A549 (cell line): ENCODE data around the gene EMD. TPM values are rescaled to one million over a fixed set of nuclear protein-coding genes. Genes with fewer than 3 reads are reported as not detected.

ENCODE experiments used
- ATAC-seq, 2 experiments: fragments of 200-7000 bp in 1 of 2; fragments of >200 bp in 1 of 2; cut with Nextera tagmentation in 1 of 2; cut with Tn5 transposase in 1 of 2; 3 replicates each; pipeline versions ENCODE4 v1.8.0 to v1.9.1; 2018 to 2020; ENCODE audit warnings: mild to moderate bottlenecking in 1 of 2, moderate library complexity in 1 of 2
- CTCF ChIA-PET: fragments of 300-600 bp; sonication (Branson Sonifier 250); formaldehyde crosslinking; extraction: SDS; loops from one replicate; lab custom pipeline; 2021; ENCODE audit warnings: antibody characterized with exemption, inconsistent platforms; lab: Yijun Ruan, JAX
- POLR2A ChIA-PET: fragments of 350-600 bp; formaldehyde crosslinking; extraction: SDS; loops from one replicate; lab custom pipeline; 2021; ENCODE audit warnings: antibody characterized with exemption, inconsistent platforms; lab: Yijun Ruan, JAX
- DNase-seq, 2 experiments: peaks; one replicate each; pipeline versions ENCODE4 v3.0.0 to v3.0.0-alpha.2; 2011 to 2016; ENCODE audit warnings: low read depth in 1 of 2, low spot score in 1 of 2
- FAIRE-seq: peaks from 2 replicates; lab custom pipeline; 2011; peaks lifted over from hg19 to GRCh38; lab: Jason Lieb, UNC
- H3K27ac ChIP-seq, 2 experiments: fragments of >200 bp; sonication (Bioruptor Twin); formaldehyde crosslinking; 3 replicates each; pipeline ENCODE4 v1.5.1; 2016 to 2017
- H3K4me1 ChIP-seq: fragments of >200 bp; sonication (Bioruptor Twin); formaldehyde crosslinking; 3 replicates; pipeline ENCODE4 v1.6.1; 2016
- H3K4me2 ChIP-seq: fragments of >200 bp; sonication (Bioruptor Twin); formaldehyde crosslinking; 3 replicates; pipeline ENCODE4 v1.6.1; 2016
- H3K4me3 ChIP-seq: fragments of >200 bp; sonication (Bioruptor Twin); formaldehyde crosslinking; 3 replicates; pipeline ENCODE4 v1.5.1; 2016
- H3K9me3 ChIP-seq: fragments of >200 bp; sonication (Bioruptor Twin); formaldehyde crosslinking; 3 replicates; pipeline ENCODE4 v1.6.1; 2016
- CBX8 ChIP-seq: fragments of 200-600 bp; sonication (generic); IDR thresholded peaks from 2 replicates; pipeline ENCODE4 v1.6.1; 2016
- CEBPB ChIP-seq, 2 experiments: fragments of >200 bp in 1 of 2; sonication (Bioruptor Twin) in 1 of 2; formaldehyde crosslinking in 1 of 2; IDR thresholded peaks; 2 replicates each; pipeline ENCODE4 v1.6.1; 2012 to 2016
- CHD2 ChIP-seq: fragments of 150-350 bp; IDR thresholded peaks from 2 replicates; pipeline ENCODE4 v1.6.1; 2014; ENCODE audit warnings: low read length; ENCODE audit not compliant: partially characterized antibody
- EHF ChIP-seq: fragments of 250-450 bp; sonication (Bioruptor Pico); IDR thresholded peaks from 2 replicates; pipeline ENCODE4 v1.5.0; 2020; ENCODE audit warnings: mild to moderate bottlenecking
- FOSB ChIP-seq: fragments of 250-450 bp; sonication (Bioruptor Pico); IDR thresholded peaks from 2 replicates; pipeline ENCODE4 v1.5.0; 2020; ENCODE audit warnings: mild to moderate bottlenecking, moderate library complexity
- FOSL2 ChIP-seq, 2 experiments: fragments of 450-650 bp in 1 of 2; fragments of >200 bp in 1 of 2; sonication (Bioruptor Twin) in 1 of 2; formaldehyde crosslinking; IDR thresholded peaks; 2 replicates each; pipeline versions ENCODE4 v1.5.0 to v1.6.1; 2016 to 2020; ENCODE audit warnings: mild to moderate bottlenecking in 1 of 2, moderate library complexity in 1 of 2
- GATA3 ChIP-seq: IDR thresholded peaks from 2 replicates; pipeline ENCODE4 v1.6.1; 2012; ENCODE audit warnings: borderline replicate concordance
- HDAC2 ChIP-seq: fragments of 200-600 bp; sonication (generic); IDR thresholded peaks from 2 replicates; pipeline ENCODE4 v1.6.1; 2016
- HEYL ChIP-seq: fragments of 250-450 bp; sonication (Bioruptor Pico); IDR thresholded peaks from 2 replicates; pipeline ENCODE4 v1.8.0; 2021; ENCODE audit warnings: mild to moderate bottlenecking, moderate library complexity
- HMGXB4 ChIP-seq: fragments of 250-450 bp; sonication (Bioruptor Pico); IDR thresholded peaks from 2 replicates; pipeline ENCODE4 v1.5.0; 2021; ENCODE audit warnings: mild to moderate bottlenecking, moderate library complexity, borderline replicate concordance
- HOXB5 ChIP-seq: fragments of 250-450 bp; sonication (Bioruptor Pico); IDR thresholded peaks from 2 replicates; pipeline ENCODE4 v1.5.0; 2020; ENCODE audit warnings: mild to moderate bottlenecking, moderate library complexity
- JUNB ChIP-seq: fragments of >200 bp; sonication (Bioruptor Twin); formaldehyde crosslinking; IDR thresholded peaks from 2 replicates; pipeline ENCODE4 v1.6.1; 2016
- KDM5A ChIP-seq: fragments of 200-600 bp; sonication (generic); IDR thresholded peaks from 2 replicates; pipeline ENCODE4 v1.6.1; 2016; ENCODE audit warnings: antibody characterized with exemption, mild to moderate bottlenecking
- MAX ChIP-seq: IDR thresholded peaks from 2 replicates; pipeline ENCODE4 v1.6.1; 2012
- NFE2L2 ChIP-seq: fragments of 150-350 bp; conservative IDR thresholded peaks from 2 replicates; pipeline ENCODE4 v1.6.1; 2014; ENCODE audit warnings: low read length
- POLR2A ChIP-seq: IDR thresholded peaks from 2 replicates; pipeline ENCODE4 v1.6.1; 2012; ENCODE audit warnings: mild to moderate bottlenecking, low read length
- RAD21 ChIP-seq, 2 experiments: fragments of >200 bp in 1 of 2; sonication (Bioruptor Twin) in 1 of 2; formaldehyde crosslinking in 1 of 2; IDR thresholded peaks in 1 of 2; conservative IDR thresholded peaks in 1 of 2; 2 replicates in 1 of 2; 3 replicates in 1 of 2; pipeline ENCODE4 v1.6.1; 2012 to 2018; ENCODE audit warnings: inconsistent platforms in 1 of 2
- RCOR1 ChIP-seq: fragments of 150-350 bp; IDR thresholded peaks from 2 replicates; pipeline ENCODE4 v1.6.1; 2014; ENCODE audit warnings: antibody characterized with exemption, low read length, low read depth
- REST ChIP-seq: fragments of 200-600 bp; sonication (generic); IDR thresholded peaks from 2 replicates; pipeline ENCODE4 v1.6.1; 2016; ENCODE audit warnings: antibody characterized with exemption, mild to moderate bottlenecking, moderate library complexity
- RFX5 ChIP-seq: fragments of 450-650 bp; IDR thresholded peaks from 2 replicates; pipeline ENCODE4 v1.7.1; 2014; ENCODE audit warnings: antibody characterized with exemption, mild to moderate bottlenecking, moderate library complexity
- RNF2 ChIP-seq: fragments of 200-600 bp; sonication (generic); IDR thresholded peaks from 2 replicates; pipeline ENCODE4 v1.6.1; 2016; ENCODE audit warnings: low read depth, mild to moderate bottlenecking, antibody characterized with exemption, moderate library complexity, borderline replicate concordance
- ZC3H11A ChIP-seq: fragments of 450-650 bp; IDR thresholded peaks from 2 replicates; pipeline ENCODE4 v1.6.1; 2014; ENCODE audit warnings: antibody characterized with exemption, mild to moderate bottlenecking
- ZNF302 ChIP-seq: fragments of 250-450 bp; sonication (Bioruptor Pico); IDR thresholded peaks from 2 replicates; pipeline ENCODE4 v1.9.0; 2021; ENCODE audit warnings: inconsistent platforms, mild to moderate bottlenecking, moderate library complexity
- WGBS: methylation state at CpG from one replicate; pipeline ENCODE4 v1.1.6; 2017; ENCODE audit errors: missing lambda C conversion rate; 5-methylcytosine and 5-hydroxymethylcytosine counted together
- polyA plus RNA-seq, 4 experiments: library from polyadenylated mRNA; depleted of rRNA in 3 of 4; stranded (reverse); fragments of >200 nt; fragmentation: RNase III in 1 of 4; extraction: RNeasy Plus Mini Kit Qiagen cat#74134 plus additional on column Dnase treatment in 1 of 4; gene quantifications; 2 replicates in 3 of 4; 3 replicates in 1 of 4; pipeline ENCODE4 v1.2.3, GENCODE V29; 2011 to 2017

The EMD gene
- polyA plus RNA-seq, 2 of the 4 experiments (the other 2 are of a cell fraction) = 34.6 to 126 TPM

DNA sequence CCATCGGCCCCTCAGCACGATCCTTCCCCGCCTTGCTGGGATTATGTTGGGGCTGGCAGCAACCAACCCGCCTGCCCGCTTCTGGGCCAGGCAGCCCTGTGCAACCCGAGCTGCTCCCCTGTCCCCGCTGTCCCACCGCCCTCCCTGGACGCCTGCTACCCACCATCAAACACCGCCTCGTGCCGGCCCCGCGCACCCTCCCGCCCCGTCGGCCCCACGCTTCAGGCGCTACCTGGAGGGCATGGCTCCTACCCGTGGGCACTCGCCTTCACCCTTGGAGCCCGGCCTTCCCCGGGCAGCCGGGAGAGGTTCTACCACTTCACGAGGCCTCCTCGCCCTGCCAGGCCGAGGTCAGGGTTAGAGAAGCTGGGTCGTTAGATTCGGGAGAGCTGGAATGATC lies 46.5 kb upstream of the EMD start:
- FAIRE-seq = no peak
- POLR2A ChIA-PET = no interaction called here

GRCh38 chrX:154333116-154333515 lies 46.0 kb upstream of the EMD start:
- ChIA-PET CTCF (interaction anchor here (0.9 to 1.6 kb wide), 2 partner anchors 14 to 16 kb away, joined by 3 to 5 read pairs; no protein-coding TSS in a partner anchor), POLR2A (no interaction called here)
- WGBS = 79% methylated on average over 6 of the region's 9 CpGs
- H3K4me2 ChIP-seq = no peak overlapping the region
- no peak overlapping the region for H3K27ac ChIP-seq
- no peaks in the 10 kb centered on the region for H3K4me1 ChIP-seq
- FAIRE-seq = no peak
- no peaks in the 10 kb centered on the region for H3K9me3 ChIP-seq
- DNase-seq = no peak
- no peak for ATAC-seq
- H3K4me3 ChIP-seq = no peak overlapping the region
- TF ChIP-seq EHF (CRISPR knock-in tag) = no peak
- no peak for TF ChIP-seq MAX
- TF ChIP-seq GATA3 = no peak
- TF ChIP-seq HEYL (CRISPR knock-in tag) = no peak
- no peak for TF ChIP-seq ZC3H11A
- no peak for TF ChIP-seq JUNB
- TF ChIP-seq RFX5 = no peak
- no peak for TF ChIP-seq CHD2
- no peak for TF ChIP-seq RNF2
- TF ChIP-seq KDM5A = no peak
- TF ChIP-seq RCOR1 = no peak
- no peak for TF ChIP-seq RAD21 (conservative IDR thresholded peaks at IDR 0.05 in 1 of 2, IDR thresholded peaks at IDR 0.05 in 1 of 2)
- TF ChIP-seq POLR2A = no peak
- TF ChIP-seq, all 56 proteins: peak for 0

More for the DNA sequence above, 46.5 kb upstream of the EMD start:
- DNase-seq (no peak), ATAC-seq (no peak)
- Histone ChIP-seq H3K27ac (no peak overlapping the region), H3K4me3 (no peak overlapping the region), H3K4me1 (no peaks in the 10 kb centered on the region), H3K9me3 (no peaks in the 10 kb centered on the region), H3K4me2 (no peak overlapping the region)
- WGBS = 81% methylated on average over 22 of the region's 29 CpGs
- CTCF ChIA-PET = interaction anchor here (0.9 to 1.6 kb wide), 2 partner anchors 13 to 15 kb away, joined by 3 to 5 read pairs; no protein-coding TSS in a partner anchor
- TF ChIP-seq CEBPB (IDR thresholded peaks at IDR 0.05) (no peak), ZNF302 (CRISPR knock-in tag) (no peak), RAD21 (conservative IDR thresholded peaks at IDR 0.05 in 1 of 2, IDR thresholded peaks at IDR 0.05 in 1 of 2) (no peak), HMGXB4 (CRISPR knock-in tag) (no peak), FOSB (no peak), CBX8 (no peak), REST (no peak), HOXB5 (CRISPR knock-in tag) (no peak), HDAC2 (no peak), NFE2L2 (no peak), FOSL2 (IDR thresholded peaks at IDR 0.05) (no peak), FOSL2 (CRISPR knock-in tag; IDR thresholded peaks at IDR 0.05) (no peak)
